Liver (tissue), 3 donors: Measurements from ENCODE around the gene DYNLT3.

Experiments used
- ATF3 ChIP-seq: IDR thresholded peaks from 2 replicates; pipeline ENCODE4 v1.6.1; 2016; ENCODE audit warnings: antibody characterized with exemption
- CTCF ChIP-seq: fragments of 150-350 bp; IDR thresholded peaks from 2 replicates; pipeline ENCODE4 v1.5.1; 2017; ENCODE audit warnings: improper control_type of control experiment, low read depth, low read length; ENCODE audit not compliant: missing input control
- EGR1 ChIP-seq, 2 donors: IDR thresholded peaks; 2 replicates each; pipeline ENCODE4 v1.6.1; 2016 to 2018; ENCODE audit warnings: antibody characterized with exemption in 2 of 2, low read depth in 2 of 2
- FOXA1 ChIP-seq: IDR thresholded peaks from 2 replicates; pipeline ENCODE4 v1.6.1; 2016; ENCODE audit warnings: antibody characterized with exemption
- FOXA2 ChIP-seq: IDR thresholded peaks from 2 replicates; pipeline ENCODE4 v1.6.1; 2016; ENCODE audit warnings: antibody characterized with exemption
- GABPA ChIP-seq, 2 donors: IDR thresholded peaks in 1 of 2; conservative IDR thresholded peaks in 1 of 2; 2 replicates each; pipeline ENCODE4 v1.6.1; 2016; ENCODE audit warnings: antibody characterized with exemption in 2 of 2, mild to moderate bottlenecking in 1 of 2, moderate library complexity in 1 of 2
- JUND ChIP-seq, 2 donors: IDR thresholded peaks; 2 replicates each; pipeline ENCODE4 v1.6.1; 2016; ENCODE audit warnings: antibody characterized with exemption in 2 of 2
- MAX ChIP-seq: IDR thresholded peaks from 2 replicates; pipeline ENCODE4 v1.6.1; 2016; ENCODE audit warnings: antibody characterized with exemption
- NR2F2 ChIP-seq: IDR thresholded peaks from 2 replicates; pipeline ENCODE4 v1.6.1; 2016; ENCODE audit warnings: antibody characterized with exemption
- REST ChIP-seq: IDR thresholded peaks from 2 replicates; pipeline ENCODE4 v1.6.1; 2016; ENCODE audit warnings: antibody characterized with exemption, mild to moderate bottlenecking
- SP1 ChIP-seq: IDR thresholded peaks from 2 replicates; pipeline ENCODE4 v1.6.1; 2018; ENCODE audit warnings: antibody characterized with exemption, mild to moderate bottlenecking
- TAF1 ChIP-seq: conservative IDR thresholded peaks from 2 replicates; pipeline ENCODE4 v1.6.1; 2016; ENCODE audit warnings: antibody characterized with exemption, mild to moderate bottlenecking
- YY1 ChIP-seq: IDR thresholded peaks from 2 replicates; pipeline ENCODE4 v1.6.1; 2016; ENCODE audit warnings: antibody characterized with exemption, mild to moderate bottlenecking
- TF ChIP-seq, protein P1 (sequence below): IDR thresholded peaks from 2 replicates; pipeline ENCODE4 v1.6.1; 2016; ENCODE audit warnings: antibody characterized with exemption
- donor health status: healthy.
- donor health status: healthy.

DNA sequence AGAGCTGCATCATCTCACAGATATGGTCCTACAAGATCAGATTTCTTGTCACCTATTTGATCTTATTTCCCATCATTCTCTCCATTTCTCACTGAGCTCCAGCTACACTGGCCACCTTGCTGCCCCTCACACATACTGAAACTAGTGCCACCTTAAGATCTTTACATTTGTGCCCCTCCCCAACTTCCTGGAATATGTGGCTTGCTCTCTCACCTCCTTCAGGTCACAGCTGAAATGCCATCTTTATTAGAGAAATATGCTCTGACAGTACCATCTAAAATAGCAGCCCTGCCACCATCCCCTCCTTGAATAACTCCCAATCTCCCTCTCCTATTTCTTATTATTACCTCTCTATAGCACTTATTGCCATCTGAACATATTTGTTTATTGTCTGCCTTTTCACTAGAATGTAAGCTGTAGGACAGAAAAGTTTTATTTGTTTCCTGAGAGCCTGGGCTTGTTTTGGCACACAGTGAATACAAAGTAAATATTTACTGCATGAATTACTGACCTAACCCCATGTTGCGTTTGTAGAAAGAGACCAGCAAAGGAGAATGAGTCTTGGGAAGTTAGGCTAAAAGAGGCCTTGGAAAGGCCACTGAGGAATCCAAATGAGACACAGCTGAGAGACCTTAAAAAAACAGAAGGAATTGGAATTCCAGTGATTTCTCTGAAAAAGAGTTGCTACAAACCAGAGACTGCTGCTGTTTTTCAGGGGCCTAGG is 22.7 kb downstream of the DYNLT3 start:
- TF ChIP-seq NR2F2 (no peak), SP1 (no peak), CTCF (no peak), MAX (no peak), YY1 (no peak), REST (no peak), GABPA (IDR thresholded peaks at IDR 0.05 in 1 of 2, conservative IDR thresholded peaks at IDR 0.05 in 1 of 2) (no peak), ATF3 (no peak), JUND (IDR thresholded peaks at IDR 0.05) (no peak), EGR1 (IDR thresholded peaks at IDR 0.05; ENCODE audit: low read depth in 2 of 2) (no peak), FOXA1 (no peak), TAF1 (no peak), FOXA2 (no peak)
- TF ChIP-seq, protein P1, sequence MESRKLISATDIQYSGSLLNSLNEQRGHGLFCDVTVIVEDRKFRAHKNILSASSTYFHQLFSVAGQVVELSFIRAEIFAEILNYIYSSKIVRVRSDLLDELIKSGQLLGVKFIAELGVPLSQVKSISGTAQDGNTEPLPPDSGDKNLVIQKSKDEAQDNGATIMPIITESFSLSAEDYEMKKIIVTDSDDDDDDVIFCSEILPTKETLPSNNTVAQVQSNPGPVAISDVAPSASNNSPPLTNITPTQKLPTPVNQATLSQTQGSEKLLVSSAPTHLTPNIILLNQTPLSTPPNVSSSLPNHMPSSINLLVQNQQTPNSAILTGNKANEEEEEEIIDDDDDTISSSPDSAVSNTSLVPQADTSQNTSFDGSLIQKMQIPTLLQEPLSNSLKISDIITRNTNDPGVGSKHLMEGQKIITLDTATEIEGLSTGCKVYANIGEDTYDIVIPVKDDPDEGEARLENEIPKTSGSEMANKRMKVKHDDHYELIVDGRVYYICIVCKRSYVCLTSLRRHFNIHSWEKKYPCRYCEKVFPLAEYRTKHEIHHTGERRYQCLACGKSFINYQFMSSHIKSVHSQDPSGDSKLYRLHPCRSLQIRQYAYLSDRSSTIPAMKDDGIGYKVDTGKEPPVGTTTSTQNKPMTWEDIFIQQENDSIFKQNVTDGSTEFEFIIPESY, result no peak
